Measurements from ENCODE around the gene ZC3H10.

ZC3H10 gene

DNA sequence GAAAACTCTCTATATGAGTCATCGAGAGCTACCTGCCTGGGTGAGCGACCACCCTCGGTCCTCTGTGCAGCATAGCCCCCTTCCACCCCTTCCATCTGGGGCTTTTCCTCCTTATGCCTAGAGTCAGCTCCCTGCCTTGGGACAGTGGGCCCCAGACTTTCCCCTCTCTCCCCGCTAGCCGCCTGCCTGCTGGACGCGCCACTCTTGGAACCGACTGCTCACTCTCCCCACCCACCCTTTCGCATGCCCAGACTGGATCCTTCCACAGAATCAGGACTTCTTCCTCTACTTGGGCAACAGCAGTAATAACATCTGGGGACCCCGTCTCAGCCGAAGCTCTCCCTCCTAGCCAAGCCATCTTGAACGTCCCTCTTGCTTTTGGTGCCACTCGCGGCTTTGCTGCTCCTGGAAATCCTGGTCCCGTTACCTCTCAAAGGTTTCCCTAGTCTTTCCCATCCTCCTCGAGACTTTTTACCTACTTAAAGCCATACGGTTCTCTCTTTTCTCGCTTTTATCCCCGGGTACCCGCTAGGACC lies 10.7 kb downstream of the ZC3H10 start:
- no peak for DNase-seq

DNA sequence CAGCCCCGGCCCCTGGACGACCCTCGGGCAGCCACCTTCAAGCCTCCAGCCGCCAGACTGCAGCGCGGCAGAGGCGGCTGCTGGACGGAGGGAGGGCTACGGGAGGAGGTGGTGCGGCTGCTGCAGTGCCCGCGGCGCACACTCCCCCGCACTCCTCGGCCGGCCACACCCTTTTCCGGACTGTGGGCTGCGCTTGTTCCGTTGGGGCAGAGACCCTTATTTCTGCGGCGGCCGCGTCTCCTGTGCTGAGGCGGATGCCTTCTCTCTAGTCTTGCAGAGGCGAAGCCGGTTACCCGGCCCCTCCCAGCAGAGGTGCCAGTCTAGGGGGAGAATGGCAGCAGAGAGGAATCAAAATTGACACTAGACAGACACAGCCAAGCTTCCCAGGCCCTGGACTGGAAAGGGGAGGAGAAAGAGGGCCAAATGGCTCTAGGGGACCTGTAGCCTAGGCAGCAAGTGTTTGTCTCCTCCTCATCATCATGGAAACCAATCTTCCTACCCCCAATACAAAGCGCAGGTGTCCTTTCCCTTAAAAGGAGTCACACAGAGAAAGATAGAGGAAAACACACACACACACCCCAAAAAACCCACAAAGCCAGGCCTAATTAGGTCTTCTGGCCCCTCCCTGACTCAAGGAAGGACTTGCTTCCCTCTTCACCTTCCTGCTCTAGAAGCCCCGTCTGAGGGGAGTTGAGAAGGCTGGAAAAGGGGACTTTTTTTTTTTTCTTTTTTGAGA lies 11.3 kb downstream of the ZC3H10 start:
- peak; percentile 48 for DNase-seq

DNA sequence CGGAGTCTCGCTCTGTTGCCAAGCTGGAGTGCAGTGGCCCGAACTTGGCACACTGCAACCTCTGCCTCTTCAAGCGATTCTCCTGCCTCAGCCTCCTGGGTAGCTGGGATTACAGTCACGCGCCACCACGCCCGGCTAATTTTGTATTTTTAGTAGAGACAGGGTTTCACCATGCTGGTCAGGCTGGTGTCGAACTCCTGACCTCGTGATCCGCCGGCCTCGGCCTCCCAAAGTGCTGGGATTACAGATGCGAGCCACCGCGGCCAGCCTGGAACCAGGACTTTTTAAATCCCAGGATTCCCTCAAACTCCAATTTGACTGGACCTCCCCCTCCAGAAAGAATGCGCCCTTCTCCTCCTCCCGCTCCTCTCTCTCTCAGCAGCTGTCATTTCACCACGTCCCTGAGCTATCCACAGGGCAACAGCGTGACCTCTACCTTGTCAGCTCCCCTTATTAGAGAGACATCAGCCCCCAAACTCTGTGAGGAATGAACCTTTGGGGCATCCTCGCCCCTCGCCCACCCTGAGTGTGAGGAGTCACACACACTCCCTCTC lies 12.0 kb downstream of the ZC3H10 start:
- DNase-seq, result no peak

DNA sequence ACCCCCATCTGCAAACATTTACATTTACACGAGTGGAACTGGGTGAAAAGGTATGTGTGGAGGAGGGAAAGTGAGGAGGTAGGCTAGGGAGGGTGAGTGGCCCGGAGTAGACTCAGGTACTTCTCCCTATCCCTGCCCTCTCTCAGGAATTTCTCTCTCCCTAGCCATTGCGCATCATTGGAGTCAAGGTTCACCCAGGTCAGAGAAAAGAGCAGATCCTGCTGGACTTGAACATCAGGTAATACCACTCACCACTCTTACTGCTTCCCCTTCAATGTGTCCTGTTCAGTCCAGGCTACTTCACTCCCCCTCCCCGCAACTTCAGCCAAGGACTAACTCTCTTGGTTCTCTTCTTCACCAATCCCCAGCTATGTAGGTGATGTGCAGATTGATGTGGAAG lies 12.8 kb downstream of the ZC3H10 start:
- no peak for DNase-seq

DNA sequence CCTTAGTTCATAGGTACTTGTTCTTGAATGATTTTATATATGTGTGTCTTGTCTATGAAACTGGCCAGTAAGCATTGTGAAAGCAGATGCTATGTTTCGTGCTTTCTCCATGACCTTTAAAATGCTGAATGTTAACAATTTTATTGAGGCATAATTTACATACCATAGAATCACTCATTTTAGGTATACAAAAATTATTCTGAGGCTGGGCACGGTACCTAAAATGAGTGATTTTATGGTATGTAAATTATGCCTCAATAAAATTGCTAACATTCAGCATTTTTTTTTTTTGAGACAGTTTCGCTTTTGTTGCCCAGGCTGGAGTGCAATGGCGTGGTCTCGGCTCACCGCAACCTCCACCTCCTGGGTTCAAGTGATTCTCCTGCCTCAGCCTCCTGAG lies 16.8 kb downstream of the ZC3H10 start:
- no peak for DNase-seq

DNA sequence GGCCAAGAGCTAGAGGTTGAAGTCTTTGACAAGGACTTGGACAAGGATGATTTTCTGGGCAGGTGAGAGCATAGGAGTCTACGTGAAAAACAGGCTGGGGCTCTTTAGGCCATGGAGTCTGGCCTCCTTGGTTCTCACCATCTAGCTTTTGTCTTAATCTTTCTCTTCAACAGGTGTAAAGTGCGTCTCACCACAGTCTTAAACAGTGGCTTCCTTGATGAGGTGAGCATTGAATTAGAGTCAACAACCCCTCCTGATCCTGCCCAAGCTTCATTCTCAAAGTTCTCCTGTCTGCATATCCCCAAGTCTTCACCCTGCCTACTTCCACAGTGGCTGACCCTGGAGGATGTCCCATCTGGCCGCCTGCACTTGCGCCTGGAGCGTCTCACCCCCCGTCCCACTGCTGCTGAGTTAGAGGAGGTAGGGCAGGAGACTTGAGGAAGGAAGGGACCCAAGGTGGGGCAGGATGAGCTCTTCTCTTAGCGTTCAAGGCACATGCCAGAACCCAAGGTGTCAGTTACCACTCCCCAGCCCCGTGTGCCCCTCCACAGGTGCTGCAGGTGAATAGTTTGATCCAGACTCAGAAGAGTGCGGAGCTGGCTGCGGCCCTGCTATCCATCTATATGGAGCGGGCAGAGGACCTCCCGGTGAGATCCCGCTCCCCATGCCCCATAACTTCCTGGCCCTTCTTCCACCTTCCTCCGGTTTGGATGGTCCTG lies 19.9 kb downstream of the ZC3H10 start:
- DNase-seq, result no peak

DNA sequence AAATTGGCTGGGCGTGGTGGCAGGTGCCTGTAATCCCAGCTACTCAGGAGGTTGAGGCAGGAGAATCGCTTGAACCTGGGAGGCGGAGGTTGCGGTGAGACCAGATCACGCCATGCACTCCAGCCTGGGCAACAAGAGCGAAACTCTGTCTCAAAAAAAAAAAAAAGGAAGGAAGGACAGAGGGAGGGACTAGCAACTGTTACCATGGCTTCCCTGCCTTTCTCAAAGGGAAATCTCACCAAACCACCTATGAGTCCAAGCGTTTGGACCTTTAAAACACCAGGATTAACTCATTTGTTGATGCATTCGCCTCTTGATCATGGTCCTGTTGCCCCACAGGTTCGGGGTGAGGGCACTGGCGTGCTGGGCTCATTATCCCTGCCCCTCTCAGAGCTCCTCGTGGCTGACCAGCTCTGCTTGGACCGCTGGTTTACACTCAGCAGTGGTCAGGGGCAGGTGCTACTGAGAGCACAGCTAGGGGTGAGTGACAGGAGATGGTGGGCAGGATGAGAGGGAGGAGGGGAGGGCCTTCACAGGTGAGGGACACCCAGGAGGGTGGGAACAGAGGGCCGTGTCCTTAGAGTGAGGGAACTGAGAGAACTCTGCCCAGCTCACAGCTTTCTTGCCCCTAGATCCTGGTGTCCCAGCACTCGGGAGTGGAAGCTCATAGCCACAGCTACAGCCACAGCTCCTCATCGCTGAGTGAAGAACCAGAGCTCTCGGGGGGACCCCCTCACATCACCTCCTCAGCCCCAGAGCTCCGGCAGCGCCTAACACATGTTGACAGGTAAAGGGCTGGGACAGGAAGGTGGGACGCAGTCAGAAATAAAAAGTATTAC lies 24.1 kb downstream of the ZC3H10 start:
- DNase-seq, result no peak

DNA sequence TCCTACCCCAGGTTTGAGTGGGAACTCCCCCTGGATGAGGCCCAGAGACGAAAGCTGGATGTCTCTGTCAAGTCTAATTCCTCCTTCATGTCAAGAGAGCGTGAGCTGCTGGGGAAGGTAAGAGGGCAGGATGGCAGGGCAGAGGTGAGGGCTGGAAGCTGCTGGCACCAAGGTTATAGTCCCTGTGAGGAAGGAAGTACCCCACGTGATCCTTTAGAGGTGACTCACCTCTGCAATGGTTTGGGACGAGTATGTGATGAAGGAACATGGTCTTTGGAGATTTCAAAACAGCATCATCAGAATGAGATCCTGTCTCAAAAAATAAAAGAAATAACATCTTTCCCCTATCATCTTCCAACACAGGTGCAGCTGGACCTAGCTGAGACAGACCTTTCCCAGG lies 25.2 kb downstream of the ZC3H10 start:
- DNase-seq, result no peak

DNA sequence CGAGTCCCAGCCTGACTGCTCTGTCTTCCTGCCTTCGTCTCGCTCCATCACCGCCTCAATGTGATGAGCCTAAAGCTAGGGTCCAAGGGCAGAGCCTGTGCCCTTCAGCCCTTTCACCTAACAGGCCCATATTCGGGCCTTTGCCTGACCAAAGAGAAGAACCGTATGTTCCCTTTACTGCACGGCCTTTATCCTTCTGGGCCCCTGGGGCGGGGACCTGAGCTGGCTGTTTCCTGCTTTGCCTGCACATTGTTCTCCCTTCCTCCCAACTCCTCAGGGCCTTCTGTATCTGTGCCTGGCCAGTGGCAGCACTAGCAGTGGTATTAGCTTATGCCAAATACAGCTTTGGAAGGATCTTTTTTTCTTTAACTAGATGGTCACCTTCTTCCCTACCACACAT lies 25.8 kb downstream of the ZC3H10 start:
- no peak for DNase-seq

DNA sequence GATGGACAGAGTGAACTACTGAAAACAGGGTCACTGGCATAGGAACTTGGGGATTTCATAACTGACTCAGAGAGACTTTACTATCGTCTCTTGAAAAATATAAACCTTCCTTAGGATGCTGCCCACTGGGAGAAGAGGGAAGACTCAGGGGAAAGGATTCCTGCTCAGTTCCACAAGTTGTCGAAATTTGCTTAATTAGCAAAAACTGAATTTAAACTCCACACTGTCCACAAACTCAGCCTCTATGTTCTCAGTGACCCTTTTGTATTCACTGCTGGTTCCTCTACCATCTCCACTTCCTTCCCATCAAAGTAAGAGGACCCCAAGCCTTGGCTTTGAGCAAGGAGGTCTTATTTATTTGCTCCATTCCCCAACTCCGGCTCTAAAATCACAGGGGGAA lies 27.2 kb downstream of the ZC3H10 start:
- DNase-seq, result no peak

DNA sequence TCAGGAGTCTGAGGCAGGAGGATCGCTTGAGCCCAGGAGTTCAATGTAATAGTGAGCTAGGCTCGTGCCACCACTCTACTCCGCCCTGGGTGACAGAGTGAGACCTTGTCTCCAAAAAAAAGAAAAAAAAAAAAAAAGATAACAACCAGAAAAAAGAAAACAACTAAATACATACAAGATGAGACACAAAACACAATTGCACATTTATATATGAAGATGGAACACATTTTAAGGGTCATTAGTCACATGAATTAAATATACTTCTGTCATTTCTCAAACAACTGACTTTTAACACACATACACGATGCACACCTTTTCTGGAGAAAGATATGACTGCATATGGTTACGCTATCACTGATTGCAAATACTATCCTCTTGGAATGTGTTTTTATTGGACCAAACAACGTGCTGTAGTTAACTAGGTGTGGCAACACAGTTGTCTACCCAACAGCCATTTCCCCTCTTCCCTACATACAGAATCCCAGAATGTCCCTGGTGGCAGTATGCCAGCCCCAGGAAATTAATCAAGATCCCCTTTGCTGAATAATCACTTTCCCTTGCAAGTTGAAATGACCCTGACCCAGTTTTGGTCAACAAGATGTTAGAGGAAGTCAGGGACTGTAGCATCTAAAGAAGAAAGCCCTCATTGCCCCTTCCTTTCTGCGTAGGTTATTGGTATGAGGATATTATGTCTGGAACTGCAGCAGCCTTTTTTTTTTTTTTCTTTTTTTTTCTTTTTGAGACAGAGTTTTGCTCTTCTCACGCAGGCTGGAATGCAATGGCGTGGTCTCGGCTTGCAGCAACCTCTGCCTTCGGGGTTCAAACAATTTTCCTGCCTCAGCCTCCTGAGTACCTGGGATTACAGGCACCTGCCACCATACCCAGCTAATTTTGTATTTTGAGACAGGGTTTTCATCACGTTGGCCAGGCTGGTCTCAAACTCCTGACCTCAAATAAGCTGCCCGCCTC lies 28.7 kb downstream of the ZC3H10 start:
- no peak for DNase-seq

DNA sequence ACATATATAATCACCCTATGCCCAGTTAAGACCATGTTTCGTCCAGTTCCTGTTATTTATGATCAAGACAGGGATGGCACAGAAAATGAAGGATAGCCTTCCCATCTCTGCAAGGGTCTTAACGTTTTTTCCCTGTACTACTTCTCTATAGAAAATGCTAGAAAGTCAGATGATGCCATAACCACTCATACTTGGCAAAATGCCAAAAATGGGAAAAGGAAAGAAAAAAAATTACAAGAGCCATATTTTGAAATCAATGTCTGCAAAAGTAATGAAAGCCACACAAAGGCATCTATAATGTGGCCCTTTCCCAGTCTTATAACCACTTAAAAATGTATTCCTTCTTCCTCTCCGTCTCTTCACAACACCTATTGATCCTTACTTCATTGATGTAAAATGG lies 32.5 kb downstream of the ZC3H10 start:
- DNase-seq, result no peak

DNA sequence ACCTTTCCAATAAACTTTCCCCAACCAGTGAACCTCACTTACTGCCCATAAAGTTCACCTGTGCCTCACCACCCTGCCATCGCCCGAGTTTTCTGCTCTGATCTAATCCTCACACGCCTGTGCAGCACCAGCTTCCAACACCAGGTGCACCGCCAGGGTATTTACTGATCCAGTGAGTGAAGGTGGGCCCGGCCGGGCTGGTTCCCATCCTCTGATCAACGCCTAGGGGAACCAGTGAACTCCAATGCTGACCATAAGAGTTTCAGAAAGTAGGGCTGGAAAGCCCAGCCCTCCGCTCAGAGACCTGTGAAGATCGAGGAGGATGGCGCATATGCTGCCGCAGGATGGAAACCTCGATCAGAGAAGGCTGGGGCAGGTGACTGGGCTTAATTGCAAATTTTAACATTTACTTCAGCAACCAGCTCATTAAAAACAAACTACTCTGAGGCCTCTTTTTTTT lies 33.6 kb downstream of the ZC3H10 start:
- DNase-seq, result peak; percentile 43

DNA sequence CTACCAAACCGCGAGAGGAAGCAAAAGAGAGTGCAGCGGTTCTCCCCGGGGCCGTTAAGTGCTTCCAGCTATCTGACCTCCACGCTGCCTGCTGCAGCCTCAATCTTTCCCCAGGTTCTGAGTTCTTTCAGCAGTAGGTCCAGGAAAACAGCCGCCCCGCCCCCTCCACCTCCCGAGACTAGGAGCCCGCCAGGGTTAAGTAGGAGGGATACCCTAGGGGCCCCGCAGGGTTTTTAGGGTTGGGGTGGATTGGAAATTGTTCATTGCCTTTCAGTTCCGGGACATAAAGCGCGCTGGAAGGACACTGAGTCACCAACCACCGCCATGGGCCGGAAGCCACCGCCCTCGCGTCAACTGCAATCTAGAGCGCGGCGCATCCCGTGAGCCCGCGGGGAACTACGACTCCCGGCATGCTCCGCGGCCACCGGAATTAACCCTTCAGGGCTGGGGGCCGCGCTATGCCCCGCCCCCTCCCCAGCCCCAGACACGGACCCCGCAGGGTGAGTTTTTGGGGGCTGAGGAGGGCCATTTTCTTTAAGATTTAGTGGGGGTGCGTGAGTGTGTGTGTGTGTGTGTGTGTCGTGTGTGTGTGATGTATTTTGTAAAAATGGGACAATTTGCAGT lies 34.2 kb downstream of the ZC3H10 start, which contains the start of gene MYL6B:
Gene MYL6B (plus strand): TSS at position 456 of the 624 bp plus-strand sequence. CDS start 1,332 bp downstream, outside the sequence.
- peak; percentile 88 for DNase-seq

DNA sequence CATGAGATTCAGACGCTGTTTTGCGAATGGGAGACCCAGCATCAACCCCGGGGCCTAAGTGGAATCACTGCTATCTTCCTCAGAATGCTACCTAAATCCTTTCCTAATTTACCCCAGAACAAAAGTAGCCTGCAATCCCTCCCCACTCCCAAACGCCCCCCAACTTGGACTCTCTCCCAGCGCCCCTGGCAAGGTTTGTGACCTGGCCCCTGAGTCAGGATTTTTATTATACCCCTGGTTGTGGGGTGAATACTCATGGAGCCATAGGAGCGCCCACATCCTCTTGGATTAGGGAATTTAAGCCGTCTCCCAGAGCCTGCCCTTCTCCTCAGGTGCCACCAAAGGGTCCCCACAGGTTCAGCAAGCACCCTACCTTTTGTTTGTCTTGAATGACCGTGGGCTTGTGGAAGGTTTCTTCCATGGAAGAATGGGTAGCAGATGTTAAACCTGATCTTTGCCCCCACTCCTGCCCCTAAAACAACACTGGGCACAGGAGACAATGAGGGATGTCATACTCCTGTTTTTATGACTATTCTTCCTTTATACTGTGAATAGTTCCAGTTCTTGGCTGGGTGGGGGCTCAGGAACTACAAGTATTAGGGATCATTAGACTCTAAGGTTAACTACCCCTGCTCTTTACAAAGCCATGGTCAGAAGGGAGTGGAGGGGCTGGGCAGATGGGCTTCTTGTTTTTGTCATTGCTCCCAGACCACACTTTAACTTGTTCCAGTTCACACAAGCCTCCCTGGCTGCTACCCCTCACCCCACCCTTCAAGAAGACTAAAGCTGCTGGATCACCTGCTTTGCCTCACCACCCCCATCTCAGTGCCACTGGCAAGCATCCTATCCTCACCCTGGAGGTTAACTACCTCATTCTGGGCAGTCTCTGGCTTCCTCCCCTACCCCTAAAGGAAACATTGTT lies 35.0 kb downstream of the ZC3H10 start:
- DNase-seq, result no peak

DNA sequence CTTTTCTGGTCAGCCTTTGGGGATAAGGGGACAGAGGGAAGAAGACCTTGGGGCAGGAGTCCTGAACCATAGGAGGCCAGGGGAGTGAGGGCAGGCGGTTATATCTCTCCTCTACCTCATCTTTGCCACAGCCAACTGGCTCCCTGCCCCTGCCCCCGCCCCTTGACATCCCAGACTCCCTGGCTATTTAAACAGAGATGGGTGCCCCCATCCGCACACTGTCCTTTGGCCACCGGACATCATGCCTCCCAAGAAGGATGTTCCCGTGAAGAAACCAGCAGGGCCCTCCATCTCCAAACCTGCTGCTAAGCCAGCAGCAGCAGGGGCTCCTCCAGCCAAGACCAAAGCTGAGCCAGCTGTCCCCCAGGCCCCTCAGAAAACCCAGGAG lies 35.6 kb downstream of the ZC3H10 start:
- DNase-seq, result no peak

DNA sequence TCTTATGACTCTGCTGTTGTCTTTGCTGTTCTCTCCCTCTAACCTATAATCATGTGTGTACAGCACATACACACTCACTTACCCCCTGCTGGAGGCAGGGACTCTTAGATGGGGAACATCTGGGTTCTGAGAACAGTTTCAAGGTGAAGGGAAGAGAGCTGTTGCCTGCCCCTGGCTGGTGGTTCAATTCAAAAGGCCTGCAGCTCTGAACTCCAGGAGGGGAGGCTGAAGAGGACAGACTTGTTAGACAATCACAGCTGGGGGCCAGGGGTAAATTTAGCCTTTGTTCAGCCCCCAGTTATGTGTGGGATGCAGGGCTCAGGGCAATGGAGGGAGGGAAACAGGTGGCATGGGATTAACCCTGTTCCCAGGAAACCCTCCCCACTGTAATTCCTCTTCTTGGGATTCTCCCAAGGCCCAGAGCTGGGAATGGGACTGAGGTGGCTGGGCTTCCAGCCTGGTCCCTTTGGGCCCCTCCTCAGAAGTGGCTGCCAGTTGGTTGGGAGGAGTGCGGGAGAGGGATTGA lies 36.2 kb downstream of the ZC3H10 start:
- no peak for DNase-seq

DNA sequence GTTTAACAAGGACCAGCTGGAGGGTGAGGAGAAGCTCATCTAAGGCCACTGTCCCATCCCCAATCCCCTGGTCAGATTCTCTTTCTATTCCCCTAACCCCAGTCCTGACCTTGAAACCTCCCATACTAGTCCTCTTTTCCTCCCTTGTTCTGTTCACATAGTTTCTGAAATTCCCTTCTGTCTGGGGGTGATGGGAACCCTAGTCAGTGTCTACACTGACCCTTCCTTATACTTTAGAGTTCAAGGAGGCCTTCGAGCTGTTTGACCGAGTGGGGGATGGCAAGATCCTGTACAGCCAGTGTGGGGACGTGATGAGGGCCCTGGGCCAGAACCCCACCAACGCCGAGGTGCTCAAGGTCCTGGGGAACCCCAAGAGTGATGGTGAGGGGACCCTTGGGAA lies 36.8 kb downstream of the ZC3H10 start:
- no peak for DNase-seq

DNA sequence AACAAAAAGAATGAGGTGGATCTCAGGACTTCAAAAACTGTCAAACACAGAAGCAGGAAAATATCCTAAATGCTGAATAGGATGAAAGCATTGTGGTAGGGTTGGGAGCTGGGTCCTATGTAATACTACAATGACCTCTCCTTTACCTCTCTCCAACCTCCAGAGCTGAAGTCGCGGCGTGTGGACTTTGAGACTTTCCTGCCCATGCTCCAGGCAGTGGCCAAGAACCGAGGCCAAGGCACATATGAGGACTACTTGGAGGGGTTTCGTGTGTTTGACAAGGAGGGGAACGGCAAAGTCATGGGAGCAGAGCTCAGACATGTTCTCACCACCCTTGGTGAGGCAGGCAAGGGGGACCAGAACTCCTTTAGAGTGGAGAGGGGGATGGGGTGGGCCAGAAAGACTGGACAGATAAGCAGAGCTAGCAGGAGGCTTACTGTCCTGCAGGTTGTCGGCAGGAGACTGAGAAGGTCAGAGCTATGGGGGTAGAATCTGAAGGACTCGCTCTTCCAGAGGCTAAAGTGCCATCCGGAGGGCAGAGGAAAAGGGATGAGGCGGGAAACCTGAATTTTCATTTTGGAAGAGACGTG lies 37.3 kb downstream of the ZC3H10 start:
- DNase-seq, result no peak
